ENCODE results near the gene MGRN1. TPM values are rescaled to one million over a fixed set of nuclear protein-coding genes. Genes with fewer than 3 reads are reported as not detected.

MGRN1 gene
- total and polyA plus RNA-seq, 2 donors (not counting 3 experiments of a cell fraction or from before 2014, with no cell fraction given) = 15.6 to 73.0 TPM

DNA sequence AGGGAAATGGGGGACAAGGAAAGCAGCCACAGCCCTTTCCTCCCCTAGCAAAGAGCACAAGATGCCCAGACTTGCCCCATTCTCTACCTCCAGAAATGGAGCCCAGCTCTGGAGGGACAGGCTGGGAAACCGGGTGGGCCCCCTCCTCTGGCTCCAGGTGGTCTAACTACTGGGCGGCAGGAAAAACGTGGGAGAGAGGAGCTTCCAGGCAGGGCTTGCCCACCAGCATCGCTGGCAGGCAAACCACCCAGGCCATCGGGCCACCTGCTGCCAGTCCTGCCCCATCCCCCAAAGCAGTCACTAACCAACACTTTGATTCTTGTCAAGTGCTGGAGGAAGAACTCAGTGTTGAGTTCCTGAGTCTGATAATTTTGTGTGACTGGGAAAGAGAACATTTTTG is 93.8 kb downstream of the MGRN1 start:
- FAIRE-seq = no peak
- Histone ChIP-seq H2AFZ (ENCODE audit: low read depth, low read length) (no peak overlapping the region), H3K9ac (replicated peaks; ENCODE audit: extremely low read depth, insufficient read depth, low read length) (no peak overlapping the region), H4K20me1 (replicated peaks; ENCODE audit: control insufficient read depth, extremely low read depth, insufficient read depth, low read length) (no peaks in the 10 kb centered on the region), H3K36me3 (ENCODE audit: control insufficient read depth in 2 of 2, extremely low read depth in 1 of 2, insufficient read depth in 2 of 2, low read length in 2 of 2) (peaks cover 2 to 4% of the 10 kb centered on the region in 2 experiments), H3K79me2 (ENCODE audit: control insufficient read depth, insufficient read depth, low read length) (no peaks in the 10 kb centered on the region), H3K9me3 (replicated peaks; ENCODE audit: control insufficient read depth, insufficient read depth, low read length) (no peaks in the 10 kb centered on the region), H3K27me3 (ENCODE audit: control insufficient read depth in 2 of 2, insufficient read depth in 2 of 2, low read length in 2 of 2) (no peaks in the 10 kb centered on the region), H3K4me3 (replicated peaks in 1 of 3; ENCODE audit: insufficient read depth in 1 of 3, low read depth in 1 of 3, low read length in 3 of 3) (no peak overlapping the region), H3K4me2 (ENCODE audit: insufficient read depth, low read length) (no peak overlapping the region), H3K4me1 (ENCODE audit: control insufficient read depth, extremely low read depth, insufficient read depth, low read length) (no peaks in the 10 kb centered on the region), H3K27ac (ENCODE audit: insufficient read depth, low read depth, low read length) (no peak overlapping the region), H3K9me1 (replicated peaks; ENCODE audit: control insufficient read depth, extremely low read depth, insufficient read depth, low read length) (no peaks in the 10 kb centered on the region)
- dilution Hi-C loops (cut with MboI; ENCODE audit: extremely low pct_ligation_motif_present, low sequenced_read_pairs) (no loop called here), intact Hi-C loops (cut with micrococcal nuclease) (no loop called here)
- DNase-seq (ENCODE audit: low read depth, low spot score) = no peak
- TF ChIP-seq, protein P1, sequence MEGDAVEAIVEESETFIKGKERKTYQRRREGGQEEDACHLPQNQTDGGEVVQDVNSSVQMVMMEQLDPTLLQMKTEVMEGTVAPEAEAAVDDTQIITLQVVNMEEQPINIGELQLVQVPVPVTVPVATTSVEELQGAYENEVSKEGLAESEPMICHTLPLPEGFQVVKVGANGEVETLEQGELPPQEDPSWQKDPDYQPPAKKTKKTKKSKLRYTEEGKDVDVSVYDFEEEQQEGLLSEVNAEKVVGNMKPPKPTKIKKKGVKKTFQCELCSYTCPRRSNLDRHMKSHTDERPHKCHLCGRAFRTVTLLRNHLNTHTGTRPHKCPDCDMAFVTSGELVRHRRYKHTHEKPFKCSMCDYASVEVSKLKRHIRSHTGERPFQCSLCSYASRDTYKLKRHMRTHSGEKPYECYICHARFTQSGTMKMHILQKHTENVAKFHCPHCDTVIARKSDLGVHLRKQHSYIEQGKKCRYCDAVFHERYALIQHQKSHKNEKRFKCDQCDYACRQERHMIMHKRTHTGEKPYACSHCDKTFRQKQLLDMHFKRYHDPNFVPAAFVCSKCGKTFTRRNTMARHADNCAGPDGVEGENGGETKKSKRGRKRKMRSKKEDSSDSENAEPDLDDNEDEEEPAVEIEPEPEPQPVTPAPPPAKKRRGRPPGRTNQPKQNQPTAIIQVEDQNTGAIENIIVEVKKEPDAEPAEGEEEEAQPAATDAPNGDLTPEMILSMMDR (IDR thresholded peaks at IDR 0.05; ENCODE audit: extremely low read depth in 1 of 2, insufficient read depth in 1 of 2, low read depth in 1 of 2, low read length in 2 of 2) = no peak
- no peak for TF ChIP-seq FOS (IDR thresholded peaks at IDR 0.05; ENCODE audit: borderline replicate concordance, insufficient read depth, low read length)
- TF ChIP-seq, protein P2, sequence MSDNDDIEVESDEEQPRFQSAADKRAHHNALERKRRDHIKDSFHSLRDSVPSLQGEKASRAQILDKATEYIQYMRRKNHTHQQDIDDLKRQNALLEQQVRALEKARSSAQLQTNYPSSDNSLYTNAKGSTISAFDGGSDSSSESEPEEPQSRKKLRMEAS (IDR thresholded peaks at IDR 0.05; ENCODE audit: insufficient read depth, insufficient read length) = no peak
- TF ChIP-seq POLR2AphosphoS5 (IDR thresholded peaks at IDR 0.05; ENCODE audit: insufficient read depth, low read depth, low read length) = no peak
- POLR2A ChIA-PET = no interaction called here
- CTCF ChIA-PET = no interaction called here
- no TSS peak for BruUV-seq (replicated peaks)

DNA sequence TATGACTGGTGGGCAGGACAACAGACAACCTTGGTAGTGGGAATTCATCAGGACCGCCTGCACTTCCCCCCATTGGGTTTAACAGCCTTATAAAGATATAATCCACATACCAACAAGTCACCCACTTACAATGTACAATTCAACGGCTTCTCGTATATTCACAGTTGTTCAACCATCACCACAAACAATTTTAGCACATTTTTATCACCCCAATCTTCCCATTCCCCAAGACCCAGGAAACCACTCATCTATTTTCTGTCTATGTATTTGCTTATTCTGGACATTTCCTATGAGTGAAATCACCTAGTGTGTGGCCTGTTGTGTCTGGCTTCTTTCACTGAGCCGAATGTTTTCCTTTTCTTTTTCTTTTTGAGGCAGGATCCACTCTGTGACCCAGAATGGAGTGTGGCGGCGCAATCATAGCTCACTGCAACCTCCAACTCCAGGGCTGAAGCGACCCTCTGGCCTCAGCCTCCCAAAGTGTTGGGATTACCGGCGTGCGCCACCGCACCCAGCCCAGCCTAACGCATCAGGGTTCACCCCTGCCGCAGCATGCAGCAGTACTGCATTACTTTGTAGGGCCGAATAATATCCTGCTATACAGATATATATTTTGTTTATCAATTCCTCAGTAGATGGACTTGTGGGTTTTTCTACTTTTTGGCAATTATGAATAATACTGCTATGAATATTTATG is 98.6 kb downstream of the MGRN1 start:
- Histone ChIP-seq H3K4me1 (ENCODE audit: control insufficient read depth, extremely low read depth, insufficient read depth, low read length) (no peaks in the 10 kb centered on the region), H3K79me2 (ENCODE audit: control insufficient read depth, insufficient read depth, low read length) (no peaks in the 10 kb centered on the region), H3K36me3 (ENCODE audit: control insufficient read depth in 2 of 2, extremely low read depth in 1 of 2, insufficient read depth in 2 of 2, low read length in 2 of 2) (peaks cover 8 to 21% of the 10 kb centered on the region in 2 experiments), H3K27ac (ENCODE audit: insufficient read depth, low read depth, low read length) (no peak overlapping the region), H2AFZ (ENCODE audit: low read depth, low read length) (no peak overlapping the region), H3K4me2 (ENCODE audit: insufficient read depth, low read length) (no peak overlapping the region), H3K9me1 (replicated peaks; ENCODE audit: control insufficient read depth, extremely low read depth, insufficient read depth, low read length) (no peaks in the 10 kb centered on the region), H4K20me1 (replicated peaks; ENCODE audit: control insufficient read depth, extremely low read depth, insufficient read depth, low read length) (no peaks in the 10 kb centered on the region), H3K27me3 (ENCODE audit: control insufficient read depth in 2 of 2, insufficient read depth in 2 of 2, low read length in 2 of 2) (no peaks in the 10 kb centered on the region), H3K9ac (replicated peaks; ENCODE audit: extremely low read depth, insufficient read depth, low read length) (no peak overlapping the region), H3K4me3 (replicated peaks in 1 of 3; ENCODE audit: insufficient read depth in 1 of 3, low read depth in 1 of 3, low read length in 3 of 3) (no peak overlapping the region), H3K9me3 (replicated peaks; ENCODE audit: control insufficient read depth, insufficient read depth, low read length) (no peaks in the 10 kb centered on the region)
- DNase-seq (ENCODE audit: low read depth, low spot score) (no peak), FAIRE-seq (no peak)
- TF ChIP-seq EZH2 (IDR thresholded peaks at IDR 0.05; ENCODE audit: borderline replicate concordance, low read depth, low read length, severe bottlenecking) (no peak), POLR2AphosphoS5 (IDR thresholded peaks at IDR 0.05; ENCODE audit: insufficient read depth, low read depth, low read length) (no peak), MYC (IDR thresholded peaks at IDR 0.05; ENCODE audit: low read depth, low read length) (no peak), GATA2 (IDR thresholded peaks at IDR 0.05; ENCODE audit: insufficient read depth, insufficient read length, low read depth, low read length) (no peak), JUN (IDR thresholded peaks at IDR 0.05; ENCODE audit: borderline replicate concordance, insufficient read depth, insufficient read length, low read depth) (no peak), POLR2A (IDR thresholded peaks at IDR 0.05; ENCODE audit: low read depth, low read length) (no peak), FOS (IDR thresholded peaks at IDR 0.05; ENCODE audit: borderline replicate concordance, insufficient read depth, low read length) (no peak)
- TF ChIP-seq, protein P2 (IDR thresholded peaks at IDR 0.05; ENCODE audit: insufficient read depth, insufficient read length) = no peak
- TF ChIP-seq, protein P1 (IDR thresholded peaks at IDR 0.05; ENCODE audit: extremely low read depth in 1 of 2, insufficient read depth in 1 of 2, low read depth in 1 of 2, low read length in 2 of 2) = no peak
- POLR2A ChIA-PET = no interaction called here
- intact Hi-C loops (cut with micrococcal nuclease) = no loop called here
- CTCF ChIA-PET = interaction anchor here (1.2 kb wide), 1 partner anchor 13 kb away, joined by 3 read pairs; no protein-coding TSS in a partner anchor
- dilution Hi-C loops (cut with MboI; ENCODE audit: extremely low pct_ligation_motif_present, low sequenced_read_pairs) = no loop called here
- BruUV-seq (replicated peaks) = no TSS peak

Data from endothelial cell of umbilical vein (primary cell).